Stimulated activated CD8-positive, alpha-beta memory T cell treated with anti-CD3 and anti-CD28 coated beads, Interleukin-12 subunit alpha, Interleukin-12 subunit beta, amount 100 ng/mL, for 24 hours (primary cell): ENCODE measurements around the gene MYO18A.
"Not testable (repeated sequence)": the region's sequence is repeated elsewhere in the genome, so short reads cannot be mapped to it uniquely, and the experiment has no call there.

Experiments used
- DNase-seq: peaks from one replicate; pipeline ENCODE4 v3.0.0-alpha.2; 2020; ENCODE audit errors: extremely low read depth

MYO18A gene

DNA sequence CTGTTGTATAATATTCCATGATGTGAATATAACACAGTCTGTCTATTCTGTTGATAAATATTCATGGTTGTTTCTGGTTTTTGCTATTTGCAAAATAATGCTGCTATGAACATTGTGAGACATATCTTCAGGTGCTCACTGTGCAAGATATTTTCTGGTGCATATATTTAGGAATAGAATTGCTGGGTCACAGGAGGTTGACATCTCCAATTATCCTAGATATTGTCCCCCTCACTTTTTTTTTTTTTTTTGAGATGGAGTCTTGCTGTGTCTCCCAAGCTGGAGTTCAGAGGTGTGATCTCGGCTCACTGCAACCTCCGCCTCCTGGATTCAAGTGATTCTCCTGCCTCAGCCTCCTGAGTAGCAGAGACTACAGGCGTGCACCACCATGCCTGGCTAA, 14.5 kb upstream of the MYO18A start:
- DNase-seq: no peak

GRCh38 chr17:29193146-29193545, 12.9 kb upstream of the MYO18A start:
- DNase-seq: no peak

DNA sequence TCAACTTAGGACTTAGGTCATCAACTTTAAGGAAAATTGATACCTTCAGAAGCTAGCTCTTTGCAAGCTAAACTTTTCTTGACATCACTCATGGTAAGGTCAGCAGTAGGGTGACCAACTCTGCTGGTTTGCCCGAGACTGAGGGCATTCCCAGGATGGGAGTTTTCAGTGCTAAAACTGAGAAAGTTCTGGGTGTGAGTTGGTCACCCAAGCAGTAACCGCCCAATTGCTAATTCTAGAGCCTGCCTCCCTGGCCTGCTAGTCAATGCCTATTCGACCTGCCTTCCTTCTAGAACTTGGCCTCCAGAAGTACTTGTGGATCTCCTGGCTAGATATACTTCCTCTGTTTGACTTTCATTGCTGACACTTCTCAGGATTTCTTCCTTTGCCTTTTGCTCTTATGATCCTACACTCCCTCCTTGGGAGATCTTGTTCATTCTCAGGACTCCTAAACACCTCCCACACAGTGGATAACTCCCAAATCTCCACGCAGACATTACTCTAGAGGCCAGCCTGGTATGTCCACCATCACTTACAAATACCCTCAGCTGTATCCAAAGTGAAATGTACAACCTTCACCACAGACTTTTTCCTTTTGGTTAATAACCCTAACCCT, 10.5 kb upstream of the MYO18A start:
- DNase-seq: no peak

- no peak for DNase-seq
Observed at GRCh38 chr17:29190039-29190438, 9.8 kb upstream of the MYO18A start.

- DNase-seq: no peak
Observed at GRCh38 chr17:29189355-29189754, 9.2 kb upstream of the MYO18A start.

DNA sequence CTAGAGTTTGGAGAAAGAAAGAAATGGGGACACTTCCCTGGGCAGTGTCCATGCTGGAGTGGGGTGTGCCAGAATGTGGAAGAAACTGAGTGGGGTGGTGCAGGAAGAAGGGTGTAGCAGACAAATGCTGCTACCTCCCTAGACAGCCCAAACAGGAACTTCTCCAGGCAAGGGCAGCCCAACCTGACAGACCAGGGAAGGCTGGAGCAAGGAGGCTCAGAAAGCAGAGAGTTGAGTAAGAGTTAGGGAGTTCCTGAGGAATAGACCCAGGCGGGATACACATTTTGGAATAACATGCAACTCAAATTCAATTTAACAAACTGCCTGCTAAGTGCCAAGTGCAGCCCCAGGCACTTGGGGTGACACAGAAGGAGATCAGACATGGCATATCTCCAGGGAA, 1.0 kb upstream of the MYO18A start:
- DNase-seq: no peak

DNA sequence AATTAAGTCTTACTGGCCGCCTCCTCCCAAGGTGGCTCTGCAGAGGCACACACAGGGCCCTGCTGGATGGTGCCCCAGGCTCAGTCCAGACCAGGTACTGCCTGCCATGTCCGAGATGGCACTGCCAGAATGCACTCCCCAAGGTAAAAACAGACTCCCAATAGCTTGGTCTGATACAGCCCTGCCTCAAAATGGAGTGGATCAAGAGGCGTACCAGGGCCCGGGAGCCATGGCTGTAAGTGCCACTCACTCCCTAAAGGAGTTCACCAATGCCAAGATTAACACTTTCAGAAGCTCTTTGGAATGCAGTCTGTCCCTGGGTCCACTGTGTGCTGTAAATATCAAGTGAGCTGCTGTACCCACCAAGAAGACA, 576 bp upstream of the MYO18A start:
- no peak for DNase-seq

DNA sequence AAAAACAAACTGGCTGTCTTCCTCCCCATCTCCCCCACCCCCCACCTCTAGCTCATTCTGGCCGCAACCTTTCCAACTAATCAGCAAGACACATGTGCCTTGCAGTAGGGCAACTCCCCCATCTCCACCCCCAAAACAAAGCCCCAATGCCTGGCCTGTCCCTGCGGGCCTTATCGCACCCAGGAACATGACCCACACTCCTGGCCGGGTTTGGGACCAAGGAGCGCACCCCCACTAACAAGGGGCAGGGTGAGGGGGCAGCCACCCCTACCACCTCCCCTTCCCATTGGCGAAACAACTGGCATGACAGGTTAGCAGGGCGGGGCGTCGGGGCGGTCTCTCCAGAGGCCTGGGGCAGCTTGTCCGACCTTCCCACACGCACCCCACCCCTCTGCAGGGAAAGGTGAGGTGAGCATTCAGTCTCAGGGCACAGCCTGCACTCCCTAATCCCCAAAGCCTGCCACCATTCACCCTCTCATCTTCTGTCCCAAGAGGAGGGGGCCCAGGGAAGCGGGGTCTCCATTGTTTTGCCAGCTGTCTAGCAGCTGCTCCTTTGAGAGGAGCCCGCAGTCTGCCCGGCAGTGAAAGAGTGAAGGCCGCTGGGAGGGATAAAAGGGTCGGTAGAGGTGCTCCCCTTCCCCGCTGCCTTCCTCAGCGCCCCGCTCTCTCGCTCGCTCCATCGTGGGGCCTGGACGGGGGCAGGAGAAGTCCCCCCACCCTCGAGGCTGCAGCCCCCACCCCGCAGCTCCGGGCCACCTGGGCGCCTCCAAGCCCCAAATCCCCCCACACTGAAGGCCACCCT, 765 bp downstream of the MYO18A start:
- no peak for DNase-seq

GRCh38 chr17:29178750-29179231, 1.4 kb downstream of the MYO18A start:
- DNase-seq: no peak

DNA sequence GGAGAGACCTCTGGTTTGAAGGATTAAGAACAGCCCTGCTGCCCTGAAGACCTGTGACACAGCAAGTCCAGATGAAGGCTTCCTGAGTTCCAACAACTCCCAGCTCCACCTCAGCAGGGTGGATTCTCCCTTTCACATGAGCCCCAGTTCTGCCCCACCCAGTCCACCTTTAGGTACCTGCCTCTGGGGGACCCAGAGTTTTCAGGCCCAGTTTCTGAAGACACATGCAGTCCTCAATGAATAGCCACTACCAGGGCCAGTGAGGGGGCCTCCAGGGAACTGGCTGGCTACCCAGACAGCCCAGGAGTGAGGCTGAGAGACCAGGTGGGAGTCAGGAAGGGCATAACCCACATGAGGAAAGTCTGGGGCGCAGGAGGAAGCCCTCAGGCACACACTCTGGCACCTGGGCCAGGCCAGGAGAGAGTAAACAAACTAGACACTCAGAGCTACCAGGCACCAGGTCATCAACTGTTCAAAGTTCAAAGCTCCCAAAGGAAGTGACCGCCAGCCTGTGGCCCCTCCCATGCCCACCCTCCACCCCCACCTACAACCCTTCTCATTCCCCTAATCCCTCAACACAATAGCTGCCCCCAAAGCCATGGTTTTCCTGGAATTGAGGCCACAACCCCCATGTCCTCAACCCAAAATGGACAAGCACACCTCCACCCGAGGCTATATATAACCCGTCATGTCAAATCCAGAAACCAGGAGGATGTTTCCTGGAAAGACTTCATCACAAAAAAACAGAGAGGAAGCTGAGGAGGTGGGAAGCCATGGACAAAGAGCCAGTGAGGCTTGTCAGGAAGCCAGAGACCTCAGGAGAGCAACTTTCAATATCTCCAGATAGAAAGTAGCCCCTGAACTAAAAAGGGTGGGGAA, 2.1 kb downstream of the MYO18A start:
- DNase-seq: no peak

- DNase-seq: no peak
Observed at GRCh38 chr17:29177541-29177870, 2.7 kb downstream of the MYO18A start.

DNA sequence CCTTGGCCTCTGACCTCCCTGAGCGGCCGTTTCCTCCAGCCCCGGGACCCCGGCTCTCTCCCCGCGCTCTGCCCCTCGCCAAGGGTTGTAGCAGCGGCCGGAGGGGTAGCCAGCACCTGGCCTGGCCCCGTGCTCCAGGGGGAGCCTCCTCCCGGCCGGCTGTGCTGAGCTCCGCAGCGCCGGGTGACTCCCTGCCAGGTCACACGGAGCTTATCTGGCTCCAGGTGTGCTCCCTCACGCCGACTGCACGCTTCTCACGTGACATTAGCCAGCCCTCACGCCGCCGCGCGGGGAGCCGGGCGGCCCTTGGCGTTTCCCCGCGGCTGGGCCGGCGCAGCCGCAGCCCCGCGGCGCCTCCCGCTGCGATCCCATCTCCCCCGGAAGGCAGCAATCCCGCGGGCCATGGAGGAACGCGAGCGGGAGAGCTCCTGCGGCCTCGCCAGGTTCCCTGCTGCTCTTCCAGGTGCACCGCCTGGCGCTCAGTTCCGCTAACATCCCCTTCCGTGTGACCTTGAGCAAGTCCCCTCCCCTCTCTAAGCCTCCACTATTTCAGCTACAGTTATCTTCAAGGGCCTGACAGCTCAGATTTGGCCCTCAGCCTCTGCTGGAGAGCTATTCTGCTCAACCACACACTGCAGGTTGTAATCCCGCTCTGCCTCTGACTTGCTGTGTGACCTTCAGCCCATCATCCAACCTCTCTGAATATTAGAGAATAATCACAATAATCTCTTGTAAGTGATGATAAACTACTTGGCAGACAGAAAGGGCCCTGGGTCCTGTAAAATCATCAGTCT, 3.4 kb downstream of the MYO18A start:
- no peak for DNase-seq

- no peak for DNase-seq
Observed at GRCh38 chr17:29175349-29175748, 4.8 kb downstream of the MYO18A start.

GRCh38 chr17:29172589-29172988, 7.6 kb downstream of the MYO18A start:
- no peak for DNase-seq

GRCh38 chr17:29170682-29171081, 9.5 kb downstream of the MYO18A start:
- no peak for DNase-seq

DNA sequence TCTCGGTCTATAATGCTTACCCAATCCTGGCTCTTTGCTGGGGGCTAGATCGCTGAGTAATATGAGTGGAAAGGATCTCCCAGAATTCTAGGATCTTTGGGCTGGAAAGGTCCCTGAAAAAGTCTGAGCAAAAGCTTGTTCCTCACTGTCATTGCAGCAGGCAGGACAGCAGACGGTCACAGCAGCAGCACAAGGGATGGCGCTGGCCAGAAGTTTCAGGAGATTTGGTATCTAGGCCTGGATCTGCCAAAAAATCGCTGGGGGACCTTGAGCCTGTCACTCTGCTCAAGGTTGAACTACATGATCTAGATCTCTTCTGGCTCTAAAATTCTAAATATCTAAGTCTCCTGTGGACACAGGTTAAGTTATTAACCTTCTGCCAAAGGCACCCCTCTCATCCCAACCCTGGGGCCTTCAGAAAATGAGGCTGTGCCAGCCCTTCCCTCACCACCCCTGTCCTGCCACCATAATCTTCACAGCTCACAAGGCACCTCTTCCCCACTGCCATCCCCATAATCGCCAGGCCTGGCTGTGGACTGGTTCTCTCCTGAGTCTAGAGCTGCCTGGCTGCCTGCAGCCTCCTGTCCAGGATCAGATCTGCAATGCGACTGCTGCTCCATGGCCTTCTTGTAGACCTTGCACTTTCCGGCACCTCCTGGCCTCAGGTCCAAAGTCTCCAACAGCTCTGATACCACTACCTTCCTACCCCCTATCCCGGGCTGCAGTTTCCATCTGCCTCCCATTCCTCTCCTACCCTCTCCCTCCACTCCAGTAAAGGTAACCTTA, 10.2 kb downstream of the MYO18A start:
- DNase-seq: no peak

DNA sequence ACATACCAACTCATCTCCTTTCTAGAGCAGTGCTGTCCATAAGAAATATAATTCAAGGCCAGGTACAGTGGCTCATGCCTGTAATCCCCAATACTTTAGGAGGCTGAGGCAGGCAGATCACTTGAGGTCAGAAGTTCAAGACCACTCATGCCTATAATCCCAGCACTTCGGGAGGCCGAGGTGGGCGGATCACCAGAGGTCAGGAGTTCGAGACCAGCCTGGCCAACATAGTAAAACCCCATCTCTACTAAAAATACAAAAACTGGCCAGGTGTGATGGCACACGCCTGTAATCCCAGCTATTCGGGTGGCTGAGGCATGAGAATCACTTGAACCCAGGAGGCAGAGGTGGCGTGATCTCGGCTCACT, 11.5 kb downstream of the MYO18A start:
- DNase-seq: not testable (repeated sequence)

GRCh38 chr17:29168079-29168758, 12.0 kb downstream of the MYO18A start:
- DNase-seq: no peak

DNA sequence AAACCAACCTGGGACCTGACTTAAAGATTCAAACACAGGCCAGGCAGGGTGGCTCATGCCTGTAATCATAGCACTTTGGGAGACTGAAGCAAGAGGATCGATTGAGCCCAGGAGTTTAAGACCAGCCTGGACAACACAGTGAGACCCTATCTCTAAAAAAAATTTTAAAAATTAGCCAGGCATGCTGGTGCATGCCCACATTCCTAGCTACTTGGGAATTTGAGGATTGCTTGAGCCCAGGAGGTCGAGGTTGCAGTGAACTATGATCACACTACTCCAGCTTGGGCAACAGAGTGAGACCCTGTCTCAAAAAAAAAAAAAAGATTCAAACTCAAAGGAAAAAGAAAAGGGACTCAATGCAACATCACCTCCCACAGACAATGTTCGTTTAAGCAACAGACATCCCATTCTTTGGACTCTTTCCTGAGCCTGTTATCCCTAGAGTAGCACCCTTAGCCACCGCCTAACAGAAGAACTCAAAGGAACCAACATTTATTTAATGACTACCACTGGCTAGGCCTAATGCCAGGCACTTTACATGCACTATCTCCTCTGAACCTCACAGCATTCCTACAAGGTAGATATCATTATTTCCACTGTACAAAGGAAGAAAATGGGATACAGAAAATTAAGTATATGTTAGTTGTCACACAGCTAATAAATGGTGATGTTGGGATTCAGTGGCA, 12.7 kb downstream of the MYO18A start:
- no peak for DNase-seq

GRCh38 chr17:29166507-29166887, 13.7 kb downstream of the MYO18A start:
- no peak for DNase-seq
